SKM-1 treated with dmso at 0.1 percent for 144 hours (cell line): Measurements from ENCODE around the gene UBE2M.

Source experiments
- DNase-seq: peaks from one replicate; lab custom pipeline; 2025; ENCODE audit not compliant: unreplicated experiment; lab: John Stamatoyannopoulos, UW

The UBE2M gene

DNA sequence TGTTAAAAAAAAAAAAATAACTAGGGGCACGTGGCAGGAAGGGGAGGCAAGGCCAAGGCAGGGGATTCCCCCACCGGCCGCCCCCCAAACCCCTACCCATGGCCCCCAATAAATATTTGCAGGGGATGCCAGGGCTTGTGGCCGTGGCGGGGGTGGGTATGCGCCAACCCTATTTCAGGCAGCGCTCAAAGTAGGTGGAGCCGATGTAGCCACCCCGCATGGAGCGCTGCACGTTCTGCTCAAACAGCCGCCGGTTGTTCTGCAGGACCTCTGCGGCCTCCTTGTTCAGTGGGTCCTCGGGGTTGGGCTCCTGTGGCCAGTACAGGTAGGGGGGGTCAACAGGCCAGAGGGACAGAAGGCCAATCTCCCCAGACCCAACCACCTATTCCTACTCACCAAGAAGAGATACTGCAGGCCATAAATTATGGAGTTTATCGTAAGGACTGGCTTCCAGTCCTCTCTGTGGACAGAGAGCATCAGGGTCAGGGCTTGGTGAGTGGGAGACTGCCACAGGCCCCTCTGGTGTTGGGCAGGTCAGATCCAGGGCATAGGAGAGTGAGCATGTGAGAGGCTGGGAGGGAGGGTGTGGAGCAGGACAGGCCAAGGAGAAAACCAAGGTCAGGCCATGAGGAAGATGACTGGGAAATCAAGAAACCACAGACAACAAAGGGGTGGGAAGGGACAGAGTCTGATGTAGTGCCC lies 2.3 kb downstream of the UBE2M start:
- DNase-seq: no peak

DNA sequence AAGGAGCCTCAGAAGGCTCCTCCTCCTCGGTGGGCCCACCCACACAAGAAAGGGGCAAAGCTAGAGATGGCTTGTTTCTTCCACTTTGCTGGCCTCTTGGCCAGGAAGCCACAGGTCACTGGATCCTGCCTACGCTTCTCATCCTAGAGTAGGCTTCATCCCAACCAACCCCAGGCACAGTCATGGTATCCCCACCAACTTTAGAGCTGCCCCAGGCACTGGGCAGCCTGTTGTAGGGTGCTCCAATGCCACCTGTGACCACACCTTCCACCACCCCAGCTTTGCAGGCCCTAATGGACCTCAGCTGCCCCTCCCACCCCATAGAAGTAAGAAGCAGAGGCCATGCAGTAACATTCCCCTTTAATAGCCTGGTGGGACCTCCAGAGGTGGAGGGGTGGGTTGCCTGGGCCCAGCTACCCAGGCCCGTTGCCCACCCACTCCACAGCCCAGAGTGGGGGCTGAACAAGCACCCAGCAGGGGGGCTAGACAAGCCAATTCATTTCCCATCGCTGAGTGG lies 3.0 kb downstream of the UBE2M start:
- no peak for DNase-seq

- DNase-seq: no peak
These were observed 3.7 kb downstream of the UBE2M start, which contains the start of gene CHMP2A for GRCh38 chr19:58554494-58555368. Gene CHMP2A (minus strand): TSS chr19:58555105. CDS start chr19:58554212, 893 bp downstream.

DNA sequence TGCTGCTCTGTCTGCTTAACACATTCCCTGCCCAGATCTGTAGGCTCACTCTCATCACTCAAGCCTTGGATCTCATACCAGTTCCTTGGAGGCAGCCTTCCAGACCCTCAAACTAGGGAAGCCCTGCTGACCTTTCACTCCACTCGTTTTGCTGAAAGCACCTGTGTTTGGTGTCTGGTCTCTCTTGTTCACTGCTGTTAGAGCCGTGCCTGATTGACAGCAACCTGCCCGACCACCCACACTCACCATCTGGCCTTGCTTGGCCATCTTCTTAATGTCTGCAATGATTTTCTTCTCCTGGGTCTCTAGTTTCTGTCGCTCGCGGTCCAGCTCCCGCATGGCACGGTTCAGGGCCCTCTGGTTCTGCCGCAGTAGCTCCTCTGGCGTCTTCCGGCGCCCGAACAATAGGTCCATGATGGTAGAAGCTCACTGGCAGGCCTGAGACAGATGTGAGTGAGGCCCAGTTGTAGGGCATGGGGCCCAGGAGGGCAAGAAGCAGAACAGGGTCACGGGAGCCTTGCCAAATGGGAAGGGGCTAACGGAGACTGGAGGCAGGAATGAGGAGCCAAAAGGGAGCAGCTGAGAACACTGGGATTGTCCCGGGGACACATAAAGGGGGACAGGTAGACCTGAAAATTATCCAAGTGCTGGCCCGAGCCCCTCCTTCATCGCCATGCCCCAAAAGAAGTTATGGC lies 4.5 kb downstream of the UBE2M start:
- no peak for DNase-seq

GRCh38 chr19:58552655-58553054 lies 5.8 kb downstream of the UBE2M start:
- no peak for DNase-seq

- DNase-seq: no peak
These were observed 6.6 kb downstream of the UBE2M start for GRCh38 chr19:58551577-58552471.

DNA sequence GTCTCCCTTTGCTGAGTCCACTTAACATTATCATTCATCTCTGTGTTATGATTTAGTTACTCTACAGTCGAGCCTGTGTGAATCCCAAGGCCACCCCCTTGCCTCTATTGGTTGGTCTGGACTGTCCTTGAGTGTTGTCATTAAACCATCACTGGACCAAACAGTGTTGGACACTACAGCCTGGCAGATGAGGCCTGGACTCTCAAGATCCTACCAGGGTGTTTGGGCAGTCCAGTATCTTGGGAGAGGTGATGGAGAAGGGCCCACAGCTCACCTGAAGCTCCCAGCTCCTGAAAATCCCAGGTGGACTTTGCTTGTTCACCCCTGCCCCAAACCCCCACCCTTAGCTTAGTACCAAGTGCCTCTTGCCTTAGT lies 7.3 kb downstream of the UBE2M start:
- no peak for DNase-seq

GRCh38 chr19:58550362-58551122 lies 7.9 kb downstream of the UBE2M start:
- DNase-seq: no peak

GRCh38 chr19:58549664-58550361 lies 8.6 kb downstream of the UBE2M start:
- no peak for DNase-seq

DNA sequence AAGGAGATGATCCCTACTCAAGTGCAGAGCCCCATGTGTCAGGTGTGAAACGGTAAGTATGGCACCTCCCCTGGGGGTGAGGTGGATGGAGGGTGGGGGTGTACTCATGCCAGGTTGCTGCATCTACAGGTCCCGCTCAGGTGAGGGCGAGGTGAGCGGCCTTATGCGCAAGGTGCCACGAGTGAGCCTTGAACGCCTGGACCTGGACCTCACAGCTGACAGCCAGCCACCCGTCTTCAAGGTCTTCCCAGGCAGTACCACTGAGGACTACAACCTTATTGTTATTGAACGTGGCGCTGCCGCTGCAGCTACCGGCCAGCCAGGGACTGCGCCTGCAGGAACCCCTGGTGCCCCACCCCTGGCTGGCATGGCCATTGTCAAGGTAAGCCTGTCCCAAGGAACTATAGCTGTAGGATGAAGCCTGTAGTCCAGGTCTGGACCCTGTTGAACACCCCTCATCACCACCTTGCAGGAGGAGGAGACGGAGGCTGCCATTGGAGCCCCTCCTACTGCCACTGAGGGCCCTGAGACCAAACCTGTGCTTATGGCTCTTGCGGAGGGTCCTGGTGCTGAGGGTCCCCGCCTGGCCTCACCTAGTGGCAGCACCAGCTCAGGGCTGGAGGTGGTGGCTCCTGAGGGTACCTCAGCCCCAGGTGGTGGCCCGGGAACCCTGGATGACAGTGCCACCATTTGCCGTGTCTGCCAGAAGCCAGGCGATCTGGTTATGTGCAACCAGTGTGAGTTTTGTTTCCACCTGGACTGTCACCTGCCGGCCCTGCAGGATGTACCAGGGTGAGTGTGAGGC lies 9.3 kb downstream of the UBE2M start:
- no peak for DNase-seq

- no peak for DNase-seq
These were observed 10.8 kb downstream of the UBE2M start for GRCh38 chr19:58547323-58548312.

- DNase-seq: no peak
These were observed 12.3 kb downstream of the UBE2M start for GRCh38 chr19:58546019-58546530.

GRCh38 chr19:58545286-58546018 lies 13.0 kb downstream of the UBE2M start:
- no peak for DNase-seq

GRCh38 chr19:58544591-58545285 lies 13.7 kb downstream of the UBE2M start:
- DNase-seq: no peak

- no peak for DNase-seq
These were observed 14.4 kb downstream of the UBE2M start, which contains the start of gene TRIM28 for GRCh38 chr19:58543826-58544590. Gene TRIM28 (plus strand): TSS chr19:58544064. CDS start chr19:58544758, 694 bp downstream.
